Left ventricle myocardium inferior (tissue), 1 donor: ENCODE results near the gene ZNF792. TPM values are rescaled to one million over a fixed set of nuclear protein-coding genes. Genes with fewer than 3 reads are reported as not detected.
A peak's percentile ranks its signal among the peaks of the same experiment; 100 is the strongest.

Experiments used
- DNase-seq: peaks from one replicate; pipeline ENCODE4 v3.0.0-alpha.2; 2020
- H3K27ac ChIP-seq: fragments of 200-600 bp; replicated peaks from 2 replicates; pipeline ENCODE4 v1.8.0; 2021
- H3K27me3 ChIP-seq: fragments of 200-600 bp; 2 replicates; pipeline ENCODE4 v1.8.0; 2021; ENCODE audit warnings: low read depth
- H3K36me3 ChIP-seq: fragments of 200-600 bp; 2 replicates; pipeline ENCODE4 v1.8.0; 2021
- H3K4me1 ChIP-seq: fragments of 200-600 bp; 2 replicates; pipeline ENCODE4 v1.8.0; 2021
- H3K4me3 ChIP-seq: fragments of 200-600 bp; 2 replicates; pipeline ENCODE4 v1.8.0; 2021; ENCODE audit warnings: mild to moderate bottlenecking, moderate library complexity
- H3K9me3 ChIP-seq: fragments of 200-600 bp; replicated peaks from 2 replicates; pipeline ENCODE4 v1.8.0; 2021
- CTCF ChIP-seq: fragments of 200-600 bp; IDR thresholded peaks from 2 replicates; pipeline ENCODE4 v1.8.0; 2021; ENCODE audit warnings: antibody characterized with exemption, mild to moderate bottlenecking, borderline replicate concordance
- intact Hi-C: fragments of 100-400 bp; cut with micrococcal nuclease; formaldehyde crosslinking; loops from one replicate; pipeline ENCODE4 v1.11.0; 2022
- long read RNA-seq: library from polyadenylated mRNA; unstranded; transcript quantifications from one replicate; pipeline ENCODE4 v2.0.0, GENCODE V29; 2021
- total RNA-seq: library from RNA; stranded (reverse); fragmentation: NEBNext Ultra II Directional; extraction: Animal tissue kit (Norgen Biotek cat#: 25700); gene quantifications from one replicate; pipeline ENCODE4 v1.2.1, GENCODE V29; 2021
- donor health status: DM: no; HTN: yes; CAD: no; lungs with severe emphysema.

ZNF792 gene
- 3.2 TPM for total RNA-seq
- long read RNA-seq, transcript ZNF792-201 (4 exons, 3,888 nt): major isoform, 7 of 7 reads
- long read RNA-seq, partial matches to known transcripts: 0 of 7 reads
- long read RNA-seq, other reads (novel, unspliced or antisense): 0 of 7 reads

DNA sequence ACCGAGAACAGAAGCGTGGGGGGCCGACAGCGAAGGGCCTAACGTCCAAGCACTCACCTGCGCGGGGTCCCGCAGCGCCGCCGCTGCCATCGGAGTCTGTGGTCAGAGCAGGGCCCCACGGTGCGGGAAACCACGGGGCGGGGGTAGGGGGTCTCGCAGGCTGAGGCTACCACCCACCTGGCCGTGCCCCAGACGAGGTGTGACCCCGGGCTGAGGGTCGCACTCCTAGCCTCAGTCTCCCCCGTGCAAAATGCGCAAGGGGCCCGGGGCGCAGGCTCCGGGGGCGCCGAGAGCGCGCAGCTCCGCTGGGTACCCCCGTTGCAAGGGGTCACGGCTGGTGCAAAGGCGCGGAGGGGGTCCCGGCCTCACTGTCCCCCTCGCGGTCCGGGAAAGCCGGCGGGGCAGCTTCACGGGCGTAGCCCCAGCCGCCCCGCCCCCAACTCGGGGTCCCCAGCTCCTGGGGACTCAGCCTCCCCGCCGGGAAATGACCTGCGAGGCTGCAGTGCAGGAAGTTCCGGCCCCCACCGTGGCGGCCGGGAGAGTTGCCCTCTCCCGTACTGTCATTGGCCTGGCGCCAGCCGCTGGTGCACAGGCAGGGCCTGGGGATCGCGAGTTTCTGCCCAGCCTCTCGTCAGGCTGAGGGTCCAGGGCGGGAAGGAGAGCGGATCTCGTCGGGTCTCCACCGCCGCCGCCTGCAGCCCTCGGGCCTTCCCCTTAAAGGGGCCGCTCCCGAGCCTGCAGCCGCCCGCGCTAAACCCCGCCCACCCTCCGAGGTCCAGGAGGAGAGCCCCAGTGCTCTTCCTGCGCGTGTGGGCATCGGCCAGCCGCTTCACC is at the start of gene ZNF792:
ZNF792 (minus strand) TSS at position 657 of the 834 bp plus-strand sequence; CDS start at position 90, 567 bp downstream.
- Histone ChIP-seq H3K27me3 (no peaks in the 10 kb centered on the region), H3K9me3 (peaks cover 45% of the 10 kb centered on the region), H3K4me1 (peaks cover 32% of the 10 kb centered on the region), H3K27ac (peak within 1 kb of the TSS; percentile 89), H3K4me3 (peak within 1 kb of the TSS; percentile 97), H3K36me3 (peaks cover 31% of the 10 kb centered on the region)
- TF ChIP-seq CTCF: no peak
- intact Hi-C loops: no loop called here
- DNase-seq: peak; percentile 69

- no peak overlapping the region for H3K4me3 ChIP-seq
- H3K4me1 ChIP-seq: peaks cover 37% of the 10 kb centered on the region
- H3K27ac ChIP-seq: peak overlapping the region; percentile 58
- peak; percentile 76 for DNase-seq
- peaks cover 74% of the 10 kb centered on the region for H3K36me3 ChIP-seq
- H3K9me3 ChIP-seq: no peaks in the 10 kb centered on the region
- intact Hi-C loops: loop anchor here (2.0 kb wide), 1 partner anchor 40 kb away; no protein-coding TSS in a partner anchor
- TF ChIP-seq CTCF: peak; percentile 97
- H3K27me3 ChIP-seq: no peaks in the 10 kb centered on the region
Observed at GRCh38 chr19:35013041-35013819, 49.2 kb upstream of the ZNF792 start.

GRCh38 chr19:35011737-35012682 is 48.0 kb upstream of the ZNF792 start:
- no peak for DNase-seq
- Histone ChIP-seq H3K27ac (peak overlapping the region; percentile 58), H3K4me3 (no peak overlapping the region), H3K9me3 (no peaks in the 10 kb centered on the region), H3K27me3 (no peaks in the 10 kb centered on the region), H3K36me3 (peaks cover 62% of the 10 kb centered on the region), H3K4me1 (peaks cover 48% of the 10 kb centered on the region)
- intact Hi-C loops: loop anchor here (2.0 kb wide), 1 partner anchor 39 kb away; no protein-coding TSS in a partner anchor
- TF ChIP-seq CTCF: no peak

DNA sequence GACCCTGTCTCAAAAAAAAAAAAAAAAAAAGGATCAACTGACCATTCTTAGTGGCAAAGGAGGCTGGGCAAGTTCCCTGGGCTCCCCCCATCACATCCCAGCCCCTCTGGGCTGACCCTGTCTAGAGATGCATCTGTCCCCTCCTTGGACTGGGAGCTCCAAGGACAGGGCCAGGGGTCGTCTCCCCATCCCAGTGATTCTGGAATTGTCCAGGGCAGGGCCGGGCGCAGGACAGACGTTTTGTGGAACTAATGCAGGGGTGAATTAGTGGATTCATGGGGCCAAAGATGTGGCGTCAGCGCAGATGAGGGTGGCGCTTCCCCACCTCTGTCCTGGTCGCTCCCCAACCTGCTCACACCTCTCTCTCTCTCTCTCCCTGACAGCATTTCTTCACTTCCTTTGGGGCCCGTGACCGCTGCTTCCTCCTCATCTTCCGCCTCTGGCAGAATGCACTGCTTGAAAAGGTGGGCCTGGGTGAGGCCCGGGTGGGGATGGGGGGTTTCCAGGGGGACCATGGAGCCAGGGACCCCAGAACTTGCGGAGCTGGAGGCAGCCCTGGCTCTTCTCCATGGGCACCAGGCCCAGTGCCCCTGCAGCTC is 47.2 kb upstream of the ZNF792 start:
- peak overlapping the region; percentile 9 for H3K27ac ChIP-seq
- peaks cover 56% of the 10 kb centered on the region for H3K4me1 ChIP-seq
- no peak for TF ChIP-seq CTCF
- H3K9me3 ChIP-seq: no peaks in the 10 kb centered on the region
- no peak overlapping the region for H3K4me3 ChIP-seq
- intact Hi-C loops: no loop called here
- no peaks in the 10 kb centered on the region for H3K27me3 ChIP-seq
- H3K36me3 ChIP-seq: peaks cover 58% of the 10 kb centered on the region
- DNase-seq: no peak
